Suppressor macrophage (primary cell): Measurements from ENCODE around the gene RCCD1.
A peak's percentile ranks its signal among the peaks of the same experiment; 100 is the strongest.
"Not testable (repeated sequence)": the region's sequence is repeated elsewhere in the genome, so short reads cannot be mapped to it uniquely, and the experiment has no call there.

Source experiments
- DNase-seq, 4 experiments: peaks; one replicate each; pipeline ENCODE4 v3.0.0-alpha.2; 2020 to 2022

The RCCD1 gene

DNA sequence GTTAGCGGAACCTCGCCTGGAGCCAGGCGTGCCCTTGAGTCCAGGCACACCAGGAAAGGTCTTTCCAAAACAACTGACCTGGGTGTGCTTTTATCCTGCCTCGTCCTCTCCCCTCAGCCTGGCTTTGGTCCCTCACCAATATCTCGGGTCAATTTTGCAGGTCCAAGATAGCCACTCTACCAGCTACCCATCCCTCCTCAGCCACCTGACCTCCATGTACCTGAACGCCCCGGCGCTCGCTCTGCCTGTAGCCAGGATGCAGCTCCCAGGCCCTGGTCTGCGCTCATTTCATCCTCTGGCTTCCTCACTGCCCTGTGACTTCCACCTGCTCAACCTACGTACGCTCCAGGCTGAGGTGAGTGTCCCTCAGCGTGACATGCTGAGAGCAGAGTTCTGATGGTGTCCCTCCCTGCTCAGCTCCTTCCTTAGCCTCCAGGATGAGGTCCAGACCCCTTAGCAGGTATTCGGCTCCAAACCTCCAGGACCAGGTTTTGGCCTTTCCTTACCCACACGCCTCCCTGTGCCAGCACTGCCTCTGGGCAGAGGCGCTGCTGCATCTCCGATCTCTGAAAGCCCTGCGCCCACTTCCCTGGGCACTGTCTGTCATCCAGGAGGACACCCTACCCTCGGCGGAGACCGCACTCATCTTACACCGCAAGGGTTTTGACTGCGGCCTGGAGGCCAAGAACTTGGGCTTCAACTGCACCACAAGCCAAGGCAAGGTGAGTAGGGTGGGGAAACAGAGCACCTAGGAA, 36.5 kb upstream of the RCCD1 start:
- DNase-seq: no peak

DNA sequence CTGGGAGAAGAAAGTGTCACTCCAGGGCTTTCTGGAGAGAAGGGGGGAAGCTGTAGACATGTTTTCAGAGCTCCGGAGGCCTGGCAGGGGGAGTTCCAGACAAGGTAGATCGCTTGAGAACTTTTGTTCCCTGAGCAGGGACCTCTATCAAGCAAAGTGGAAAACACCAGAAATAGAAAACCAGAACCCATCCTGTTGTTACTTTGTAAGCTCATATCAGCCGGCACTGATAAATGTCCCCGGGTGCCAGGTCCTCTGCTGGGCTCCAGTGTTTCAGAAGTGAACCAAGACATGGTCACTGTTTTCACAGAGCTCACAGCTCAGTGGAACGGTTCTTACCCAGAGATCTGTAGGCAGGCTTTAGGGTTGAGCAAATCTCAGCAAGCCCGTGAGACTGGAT, 35.8 kb upstream of the RCCD1 start:
- no peak for DNase-seq

DNA sequence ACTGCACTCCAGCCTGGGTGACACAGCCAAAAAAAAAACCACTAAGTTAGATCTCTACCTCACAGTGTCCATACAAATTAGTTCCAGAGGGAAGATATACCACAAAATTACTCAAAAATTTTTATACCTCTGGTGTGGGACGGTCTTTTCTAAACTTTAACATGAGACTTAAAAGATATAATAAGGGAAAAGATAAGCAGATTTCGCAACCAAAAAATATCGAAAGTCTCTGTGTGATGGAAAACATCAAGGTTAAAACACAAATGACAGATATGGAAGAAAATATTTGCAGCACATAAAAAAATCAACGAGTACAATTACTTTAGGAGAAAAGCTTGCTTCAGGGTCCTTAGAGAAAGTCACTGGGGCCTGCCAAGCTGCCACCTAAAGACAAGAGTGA, 32.8 kb upstream of the RCCD1 start:
- DNase-seq: no peak

DNA sequence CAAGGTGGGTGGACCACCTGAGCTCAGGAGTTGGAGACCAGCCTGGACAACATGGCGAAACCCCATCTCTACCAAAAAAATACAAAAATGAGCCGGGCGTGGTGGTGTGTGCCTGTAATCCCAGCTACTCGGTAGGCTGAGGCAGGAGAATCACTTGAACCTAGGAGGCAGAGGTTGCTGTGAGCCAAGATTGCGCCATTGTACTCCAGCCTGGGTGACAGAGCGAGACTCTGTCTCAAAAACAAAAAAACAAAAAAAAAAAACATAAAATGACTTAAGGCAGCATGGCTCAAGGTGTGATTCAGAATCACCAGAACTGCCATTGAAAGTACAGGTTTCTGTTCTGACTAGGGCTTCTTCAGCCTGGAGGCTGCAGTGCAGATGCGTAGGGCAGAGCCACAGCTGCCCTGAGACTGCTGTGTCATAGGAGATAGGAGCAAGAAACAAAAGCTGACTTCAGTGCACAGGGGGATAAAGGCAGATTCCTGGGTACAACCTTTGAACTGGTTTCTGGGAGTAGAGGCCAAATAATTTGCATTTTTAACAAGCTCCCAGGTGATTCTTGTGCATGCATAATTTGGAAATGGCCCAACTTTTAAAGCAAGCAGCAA, 31.9 kb upstream of the RCCD1 start:
- DNase-seq: not testable (repeated sequence)

DNA sequence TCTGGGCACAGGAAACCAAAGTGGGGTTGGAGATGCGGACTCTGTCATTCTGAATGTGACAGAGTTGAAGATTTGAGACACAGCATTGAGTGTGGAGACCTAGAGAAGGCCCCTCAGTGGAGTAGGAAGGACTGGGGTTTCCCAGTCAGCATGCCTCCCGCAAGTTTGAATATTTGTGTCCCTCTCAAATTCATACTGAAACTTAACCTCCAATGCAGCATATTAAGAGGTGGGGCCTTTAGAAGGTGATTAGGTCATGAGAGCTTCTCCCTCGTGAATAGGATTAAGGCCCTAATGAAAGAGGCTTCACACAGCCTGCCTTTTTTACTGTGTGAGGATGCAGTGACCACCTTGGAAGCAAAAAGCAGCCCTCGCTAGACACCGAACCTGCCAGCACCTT, 30.3 kb upstream of the RCCD1 start:
- no peak for DNase-seq

DNA sequence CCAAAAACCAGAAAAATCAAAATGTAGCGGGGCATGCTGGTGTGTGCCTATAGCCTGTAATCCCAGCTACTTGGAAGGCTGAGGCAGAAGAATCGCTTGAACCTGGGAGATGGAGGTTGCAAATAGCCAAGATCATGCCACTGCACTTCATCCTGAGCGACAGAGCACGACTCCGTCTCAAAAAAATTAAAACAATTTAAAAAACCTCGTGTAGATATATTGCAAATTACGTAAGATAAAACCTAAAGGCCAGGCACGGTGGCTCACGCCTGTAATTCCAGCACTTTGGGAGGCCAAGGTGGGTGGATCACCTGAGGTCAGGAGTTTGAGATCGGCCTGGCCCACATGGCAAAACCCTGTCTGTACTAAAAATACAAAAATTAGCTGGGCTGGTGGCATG, 27.9 kb upstream of the RCCD1 start:
- DNase-seq: not testable (repeated sequence)

DNA sequence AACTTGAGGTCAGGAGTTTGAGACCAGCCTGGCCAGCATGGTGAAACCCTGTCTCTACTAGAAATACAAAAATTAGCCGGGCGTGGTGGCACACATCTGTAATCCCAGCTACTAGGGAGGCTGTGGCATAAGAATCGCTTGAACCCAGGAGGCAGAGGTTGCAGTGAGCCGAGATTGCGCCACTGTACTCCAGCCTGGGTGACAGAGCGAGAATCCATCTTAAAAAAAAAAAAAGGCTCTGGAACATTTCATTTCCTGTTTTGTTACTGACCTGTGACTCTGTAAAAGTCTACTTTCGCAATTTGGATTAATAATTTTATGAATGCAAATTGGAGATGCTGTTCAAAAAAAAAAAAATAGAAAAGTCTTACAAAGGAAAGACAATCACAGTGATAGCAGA, 26.6 kb upstream of the RCCD1 start:
- DNase-seq: peak in 2 of 4 experiments; percentile 53 to 62

DNA sequence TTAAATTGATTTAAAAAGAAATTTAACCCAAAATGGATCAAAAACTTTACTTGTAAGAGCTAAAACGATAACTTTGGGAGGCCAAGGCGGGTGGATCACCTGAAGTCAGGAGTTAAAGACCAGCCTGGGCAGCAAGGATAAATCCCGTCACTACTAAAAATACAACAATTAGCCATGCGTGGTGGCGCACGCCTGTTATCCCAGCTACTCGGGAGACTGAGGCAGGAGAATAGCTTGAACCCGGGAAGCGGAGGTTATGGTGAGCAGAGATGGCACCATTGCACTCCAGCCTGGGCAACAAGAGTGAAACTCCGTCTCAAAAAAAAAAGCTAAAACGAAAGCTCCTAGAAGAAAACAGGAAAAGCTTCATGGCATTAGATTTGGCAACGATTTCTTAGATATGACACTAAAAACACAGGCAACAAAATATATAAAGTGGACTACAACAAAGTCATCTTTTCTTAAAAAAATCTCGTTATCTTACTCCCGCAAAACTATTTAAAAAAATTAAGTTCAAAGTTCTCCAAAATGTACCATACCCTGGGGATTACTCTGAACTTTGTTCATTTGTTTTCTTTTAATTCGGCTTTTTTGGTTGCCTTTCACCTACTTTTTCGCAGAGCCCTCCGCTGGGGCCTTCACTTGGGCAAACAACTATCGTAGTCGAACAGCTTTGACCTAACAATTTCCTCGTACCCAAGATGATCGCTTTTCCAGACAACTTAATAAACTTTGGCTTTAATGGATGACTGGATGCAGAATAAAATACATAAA, 25.3 kb upstream of the RCCD1 start:
- peak in 2 of 4 experiments; percentile 35 to 36 for DNase-seq

DNA sequence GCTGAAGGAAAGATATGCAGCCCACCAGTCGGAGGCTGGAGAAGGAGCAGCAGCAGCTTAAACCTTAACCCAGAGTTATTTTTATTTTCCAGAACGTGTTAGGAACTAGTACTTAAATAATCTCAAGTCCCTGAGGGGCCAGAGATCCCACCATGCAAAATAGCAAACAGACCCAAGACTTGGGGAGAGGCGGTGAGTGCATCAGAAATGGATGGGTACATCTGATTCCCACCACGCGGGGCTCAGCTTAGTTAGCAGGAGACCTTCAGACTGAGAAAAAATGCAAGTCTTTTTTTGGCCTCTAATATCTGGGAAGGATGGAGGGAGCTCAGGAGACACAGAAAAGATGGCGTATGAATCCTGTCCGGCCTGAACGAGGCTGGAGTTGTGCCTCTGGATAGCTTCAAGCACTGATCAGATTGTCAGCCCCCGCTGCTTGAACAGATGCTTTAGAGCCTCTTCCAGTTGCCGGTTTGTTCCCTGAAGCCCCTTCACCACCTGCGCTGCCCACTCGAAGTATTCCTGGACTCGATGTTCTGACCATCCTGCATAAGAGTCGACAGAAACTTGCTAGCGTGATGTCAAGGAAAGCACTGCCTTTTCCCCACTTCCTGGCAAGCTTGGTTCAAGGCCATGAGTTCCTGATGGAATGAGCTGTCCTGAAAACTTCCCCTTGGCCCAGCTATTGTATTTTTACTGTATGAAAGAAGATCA, 23.7 kb upstream of the RCCD1 start:
- peak in 3 of 4 experiments; percentile 40 to 65 (median 62) for DNase-seq

DNA sequence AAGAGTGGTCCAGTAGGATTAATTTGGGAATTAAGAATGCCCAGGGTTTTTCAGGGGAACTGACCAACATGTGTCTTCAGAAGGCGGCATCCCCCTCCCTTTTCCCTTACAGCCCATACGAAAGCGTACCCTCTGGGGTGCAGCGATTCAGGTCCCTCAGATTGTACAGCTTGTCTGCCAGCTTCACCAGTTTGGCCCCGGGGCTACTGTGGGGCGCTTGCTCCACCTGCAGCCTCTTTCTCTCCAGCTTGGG, 23.2 kb upstream of the RCCD1 start:
- no peak for DNase-seq

DNA sequence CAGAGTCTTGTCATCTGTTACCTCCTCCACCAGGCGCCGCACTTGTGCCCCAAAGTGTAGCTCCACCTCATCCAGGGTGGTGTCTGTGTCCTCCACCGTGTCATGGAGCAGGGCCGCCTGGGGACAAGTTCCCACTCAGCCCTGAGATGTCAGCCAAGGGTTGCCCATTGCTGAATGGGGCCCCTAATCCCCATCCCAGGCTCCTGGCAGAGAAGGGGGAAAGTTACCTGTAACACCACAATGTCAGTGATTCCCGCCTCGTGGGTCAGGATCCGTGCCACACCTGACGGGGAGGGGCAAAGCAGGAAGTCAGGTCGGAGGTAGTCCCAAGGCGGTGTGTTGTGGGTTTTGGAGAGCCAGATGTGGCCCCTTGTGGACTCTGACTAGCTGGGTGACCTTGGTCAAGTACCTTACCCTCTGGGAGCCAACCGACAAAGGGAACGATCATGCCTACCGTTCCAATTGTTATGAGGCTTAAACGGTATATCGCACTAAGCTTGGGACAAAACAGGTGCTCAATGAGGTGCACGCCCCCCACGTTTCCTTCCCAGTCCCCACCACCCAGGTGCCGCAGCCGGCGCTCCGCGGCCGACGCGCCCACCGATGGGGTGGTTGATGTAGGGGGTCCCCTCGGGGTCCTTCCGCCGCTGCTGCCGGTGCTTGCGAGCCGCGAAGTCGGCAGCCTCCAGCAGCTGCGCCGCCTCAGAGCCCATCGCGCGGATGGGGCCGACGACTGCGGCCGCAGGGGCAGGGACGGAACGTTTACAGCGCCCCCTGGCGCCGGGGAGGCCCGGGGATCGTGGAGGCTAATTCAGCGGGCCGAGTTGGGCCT, 22.6 kb upstream of the RCCD1 start, which contains the start of gene HDDC3:
HDDC3 (minus strand) TSS at position 722 of the 832 bp plus-strand sequence; CDS start at position 713, 9 bp downstream.
- peak; percentile 91 to 97 (median 96) for DNase-seq

DNA sequence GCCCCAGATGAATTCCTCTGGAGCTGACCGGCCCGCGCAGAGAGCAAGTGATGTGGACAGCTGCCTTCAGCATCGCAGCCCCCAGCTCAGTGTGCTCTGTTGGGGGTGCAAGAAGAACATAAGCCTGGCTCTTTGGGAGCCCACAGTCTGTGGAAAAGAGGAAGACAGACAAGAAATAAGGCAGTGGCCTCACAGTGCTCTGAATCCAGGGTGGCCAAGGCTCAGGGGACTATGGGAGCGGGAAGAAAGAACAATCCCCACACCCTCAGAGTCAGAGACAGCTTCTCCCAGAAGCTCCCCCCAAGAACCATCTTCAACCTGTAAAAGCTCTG, 22.1 kb upstream of the RCCD1 start:
- DNase-seq: no peak

DNA sequence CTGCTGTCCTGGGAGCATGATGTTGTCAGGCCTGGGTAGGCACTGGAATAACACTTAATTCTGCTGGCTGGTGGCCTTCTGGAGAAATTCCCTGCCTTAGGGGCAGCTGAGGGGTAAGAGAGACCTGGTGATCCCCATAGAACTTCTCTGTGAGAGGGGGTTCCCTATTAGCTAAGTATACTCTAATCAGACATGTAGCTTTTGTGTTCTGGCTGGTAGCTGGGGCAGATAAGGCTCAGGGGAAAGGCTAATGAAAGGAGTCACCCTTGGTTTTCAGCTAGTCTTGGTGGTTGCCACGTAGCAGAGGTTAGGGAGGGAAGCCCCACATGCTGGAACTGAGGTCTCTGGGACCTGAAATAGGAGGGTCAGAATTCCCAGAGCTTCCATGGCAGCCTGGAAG, 21.4 kb upstream of the RCCD1 start:
- DNase-seq: no peak

DNA sequence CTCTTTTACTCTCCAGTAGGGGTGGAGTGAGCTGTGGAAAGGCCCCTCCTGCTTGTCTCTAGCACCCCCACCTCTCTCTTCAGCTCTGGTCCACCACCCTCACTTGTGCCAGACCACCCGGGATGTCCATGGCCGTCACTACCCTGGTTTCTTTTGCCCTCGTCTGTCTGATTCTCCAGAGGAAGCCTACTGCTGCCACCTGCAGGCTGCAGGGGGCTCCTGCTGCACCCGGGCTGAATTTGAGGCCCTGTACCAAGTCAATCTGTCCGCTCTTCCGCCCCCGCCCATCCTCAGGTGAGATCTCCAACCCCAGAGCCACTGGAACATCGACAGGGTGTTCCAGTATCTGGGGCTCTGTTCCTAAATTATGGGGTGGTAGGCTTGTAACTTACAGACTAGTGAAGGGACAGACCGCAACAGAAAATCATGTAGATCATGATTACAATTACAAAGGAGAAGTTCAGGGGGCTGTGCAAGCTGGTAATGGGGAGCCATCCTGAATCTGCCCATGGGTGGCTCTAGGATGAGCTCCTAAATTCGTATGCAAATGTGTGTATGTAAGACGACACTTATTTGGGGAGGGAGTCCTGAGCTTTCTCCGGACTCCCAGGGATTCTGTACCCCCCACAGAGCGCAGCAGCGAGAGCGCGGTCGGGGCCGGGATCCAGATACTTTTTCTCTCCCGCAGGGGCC, 20.3 kb upstream of the RCCD1 start:
- peak; percentile 84 to 92 (median 89) for DNase-seq

DNA sequence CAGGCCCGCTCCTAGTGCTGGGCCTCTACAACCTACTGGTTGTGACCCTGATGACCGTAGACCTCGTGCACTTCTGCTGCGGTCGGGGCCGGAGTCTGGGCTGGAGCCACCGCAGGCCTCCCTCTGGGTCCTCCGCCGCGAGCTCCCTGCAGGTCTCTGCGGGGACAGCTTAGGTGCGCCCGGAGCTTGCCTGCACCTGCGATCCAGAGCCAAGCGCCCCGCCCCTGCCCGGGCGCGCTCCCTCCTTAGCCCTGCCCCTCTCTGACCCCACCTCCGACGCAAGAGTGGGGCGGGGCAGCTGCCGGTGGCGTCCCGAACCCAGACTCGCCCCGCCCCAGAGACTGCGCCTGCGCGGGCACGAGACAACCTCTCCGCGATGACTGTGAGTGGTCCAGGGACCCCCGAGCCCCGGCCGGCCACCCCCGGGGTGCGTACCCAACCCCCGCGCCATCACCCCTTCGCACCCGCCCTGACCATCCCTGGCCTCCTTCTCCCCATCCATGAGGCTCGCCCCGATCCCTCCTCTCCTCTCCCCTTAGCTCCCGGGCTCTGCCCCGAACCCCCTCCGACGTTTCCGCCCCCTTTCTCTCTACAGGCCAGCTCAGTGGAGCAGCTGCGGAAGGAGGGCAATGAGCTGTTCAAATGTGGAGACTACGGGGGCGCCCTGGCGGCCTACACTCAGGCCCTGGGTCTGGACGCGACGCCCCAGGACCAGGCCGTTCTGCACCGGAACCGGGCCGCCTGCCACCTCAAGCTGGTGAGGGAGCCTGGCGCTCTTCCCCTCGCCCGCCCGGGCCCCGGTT, 19.5 kb upstream of the RCCD1 start, which contains the start of gene UNC45A:
UNC45A (plus strand) TSS at position 337 of the 803 bp plus-strand sequence; CDS start at position 377, 40 bp downstream.
- peak; percentile 89 to 96 (median 92) for DNase-seq

DNA sequence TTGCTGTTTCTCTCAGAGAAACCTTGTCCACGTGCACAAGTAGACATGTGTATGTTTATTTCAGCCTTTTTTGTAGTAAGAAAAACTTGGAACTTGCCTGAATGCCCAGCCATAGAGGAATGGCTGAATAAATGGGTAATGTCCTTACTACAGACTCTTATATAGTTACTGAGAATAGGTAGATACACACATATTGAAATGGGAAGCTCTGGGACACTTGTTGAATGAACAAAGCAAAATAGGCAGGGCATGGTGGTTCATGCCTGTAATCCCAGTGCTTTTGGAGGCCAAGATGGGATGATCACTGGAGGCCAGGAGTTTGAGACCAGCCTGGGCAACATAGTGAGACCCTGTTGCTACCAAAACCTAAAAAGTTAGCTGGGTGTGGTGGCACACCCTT, 17.9 kb upstream of the RCCD1 start:
- no peak for DNase-seq

DNA sequence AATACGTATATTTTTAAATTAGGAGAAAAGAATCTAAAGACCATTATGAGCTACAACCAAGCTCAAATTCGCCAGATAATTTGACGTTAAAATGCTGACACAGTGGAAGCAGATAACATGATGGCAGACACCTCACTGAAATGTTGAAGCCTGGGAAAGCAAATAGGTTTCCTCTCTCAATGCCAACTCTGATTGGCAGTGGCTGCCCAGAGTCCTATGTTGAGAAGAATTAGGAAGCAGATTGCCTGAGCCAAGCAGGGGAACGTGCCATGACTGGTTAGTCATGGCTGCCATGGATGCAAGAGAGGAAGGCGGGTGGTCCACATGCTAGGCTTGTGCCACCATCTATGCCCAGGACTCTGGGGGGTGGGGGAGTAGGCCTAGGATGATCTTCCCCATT, 16.4 kb upstream of the RCCD1 start:
- DNase-seq: no peak

DNA sequence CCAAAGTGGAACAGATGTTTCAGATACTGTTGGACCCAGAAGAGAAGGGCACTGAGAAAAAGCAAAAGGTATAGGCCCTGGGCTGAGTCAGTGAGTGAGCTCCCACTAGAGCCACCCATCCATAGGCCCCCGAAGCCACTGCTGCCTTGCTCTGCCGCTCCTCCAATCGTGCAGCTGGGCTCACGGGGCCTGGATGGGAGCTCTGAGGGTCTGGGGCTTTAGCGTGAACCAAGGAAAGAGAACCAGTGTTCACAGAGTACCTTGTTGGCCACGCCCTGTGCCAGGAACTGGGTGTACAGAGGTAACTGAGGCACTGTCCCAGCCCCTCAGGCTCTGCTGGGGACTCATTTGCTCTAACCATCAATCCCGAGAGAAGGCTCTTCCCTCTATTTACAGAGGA, 14.9 kb upstream of the RCCD1 start:
- DNase-seq: no peak

DNA sequence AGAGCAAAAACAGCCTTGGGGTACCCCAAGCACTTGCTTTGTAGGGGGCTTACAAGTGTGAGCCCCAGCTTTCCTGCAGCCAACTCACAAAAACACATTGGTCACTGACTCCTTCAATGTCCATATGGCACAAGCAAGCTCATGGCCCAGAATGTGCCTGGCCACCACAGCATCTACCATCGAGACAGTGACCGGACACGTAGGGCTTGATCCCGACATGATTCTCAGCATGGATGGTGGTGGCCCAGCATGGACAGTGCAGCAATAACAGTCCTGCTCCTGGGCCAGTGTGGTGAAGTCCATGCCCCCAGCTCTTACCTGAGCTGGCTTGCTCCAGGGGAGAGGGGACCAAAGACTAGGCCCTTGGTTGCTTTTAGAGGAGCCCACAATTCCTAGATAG, 13.6 kb upstream of the RCCD1 start:
- DNase-seq: no peak

DNA sequence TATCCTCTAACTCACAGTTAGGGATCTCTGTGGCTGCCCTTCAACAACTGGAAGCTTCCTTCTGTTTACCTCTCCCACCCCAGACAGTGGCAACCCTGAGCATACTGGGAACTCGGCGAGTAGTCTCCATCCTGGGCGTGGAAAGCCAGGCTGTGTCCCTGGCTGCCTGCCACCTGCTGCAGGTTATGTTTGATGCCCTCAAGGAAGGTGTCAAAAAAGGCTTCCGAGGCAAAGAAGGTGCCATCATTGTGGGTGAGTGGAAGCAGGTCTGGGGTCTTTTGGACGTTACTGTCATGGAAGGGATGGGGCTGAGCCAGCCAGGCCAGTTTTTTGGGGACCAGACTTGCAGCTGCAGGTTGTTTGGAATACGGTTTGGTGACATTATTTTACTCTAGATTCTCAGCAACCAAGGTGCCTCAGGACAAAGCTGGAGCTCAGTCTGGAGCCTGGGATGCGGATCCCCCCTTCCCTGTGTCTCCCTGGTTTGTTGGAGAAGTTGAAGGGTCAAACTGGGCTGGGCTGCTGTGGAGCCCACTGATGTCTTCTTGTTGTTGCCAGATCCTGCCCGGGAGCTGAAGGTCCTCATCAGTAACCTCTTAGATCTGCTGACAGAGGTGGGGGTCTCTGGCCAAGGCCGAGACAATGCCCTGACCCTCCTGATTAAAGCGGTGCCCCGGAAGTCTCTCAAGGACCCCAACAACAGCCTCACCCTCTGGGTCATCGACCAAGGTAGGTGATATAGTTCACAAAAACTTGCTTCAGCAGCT, 12.1 kb upstream of the RCCD1 start:
- DNase-seq: no peak
